Measurements from ENCODE around the gene APLP2.

APLP2 gene

GRCh38 chr11:130146796-130147195 lies 77.1 kb downstream of the APLP2 start:
- DNase-seq (ENCODE audit: low spot score): peak; percentile 49

GRCh38 chr11:130148796-130149326 lies 79.2 kb downstream of the APLP2 start:
- DNase-seq (ENCODE audit: low spot score): no peak

GRCh38 chr11:130150790-130151189 lies 81.1 kb downstream of the APLP2 start:
- DNase-seq (ENCODE audit: low spot score): no peak

GRCh38 chr11:130151196-130151595 lies 81.5 kb downstream of the APLP2 start:
- no peak for DNase-seq (ENCODE audit: low spot score)

GRCh38 chr11:130156108-130157022 lies 86.7 kb downstream of the APLP2 start:
- peak; percentile 58 for DNase-seq (ENCODE audit: low spot score)

- DNase-seq (ENCODE audit: low spot score): no peak
Observed at GRCh38 chr11:130157101-130157500, 87.4 kb downstream of the APLP2 start.

- no peak for DNase-seq (ENCODE audit: low spot score)
Observed at GRCh38 chr11:130157840-130158239, 88.1 kb downstream of the APLP2 start.

GRCh38 chr11:130159139-130159538 lies 89.4 kb downstream of the APLP2 start:
- DNase-seq (ENCODE audit: low spot score): no peak

GRCh38 chr11:130159657-130160497 lies 90.2 kb downstream of the APLP2 start, which contains the start of gene ST14:
Gene ST14 (plus strand): TSS chr11:130159782. CDS start chr11:130159980, 198 bp downstream.
- peak; percentile 81 for DNase-seq (ENCODE audit: low spot score)

GRCh38 chr11:130160498-130161155 lies 90.9 kb downstream of the APLP2 start:
- no peak for DNase-seq (ENCODE audit: low spot score)

GRCh38 chr11:130161441-130162145 lies 91.9 kb downstream of the APLP2 start:
- DNase-seq (ENCODE audit: low spot score): no peak

GRCh38 chr11:130162733-130163132 lies 93.0 kb downstream of the APLP2 start:
- no peak for DNase-seq (ENCODE audit: low spot score)

- DNase-seq (ENCODE audit: low spot score): peak; percentile 36
Observed at GRCh38 chr11:130163346-130164220, 93.9 kb downstream of the APLP2 start.

- no peak for DNase-seq (ENCODE audit: low spot score)
Observed at GRCh38 chr11:130164221-130164570, 94.5 kb downstream of the APLP2 start.

- no peak for DNase-seq (ENCODE audit: low spot score)
Observed at GRCh38 chr11:130165601-130166456, 96.1 kb downstream of the APLP2 start.

- DNase-seq (ENCODE audit: low spot score): peak; percentile 83
Observed at GRCh38 chr11:130166457-130166784, 96.7 kb downstream of the APLP2 start.

- DNase-seq (ENCODE audit: low spot score): no peak
Observed at GRCh38 chr11:130167146-130167545, 97.5 kb downstream of the APLP2 start.

GRCh38 chr11:130168105-130168504 lies 98.4 kb downstream of the APLP2 start:
- DNase-seq (ENCODE audit: low spot score): no peak

GRCh38 chr11:130170345-130170744 lies 100.7 kb downstream of the APLP2 start:
- no peak for DNase-seq (ENCODE audit: low spot score)

GRCh38 chr11:130171534-130171933 lies 101.8 kb downstream of the APLP2 start:
- no peak for DNase-seq (ENCODE audit: low spot score)
